Kidney glomerular epithelial cell (primary cell): ENCODE data around the gene AOPEP.
A peak's percentile ranks its signal among the peaks of the same experiment; 100 is the strongest.

Source experiments
- DNase-seq: peaks from one replicate; lab custom pipeline; 2025; lab: John Stamatoyannopoulos, UW

The AOPEP gene

DNA sequence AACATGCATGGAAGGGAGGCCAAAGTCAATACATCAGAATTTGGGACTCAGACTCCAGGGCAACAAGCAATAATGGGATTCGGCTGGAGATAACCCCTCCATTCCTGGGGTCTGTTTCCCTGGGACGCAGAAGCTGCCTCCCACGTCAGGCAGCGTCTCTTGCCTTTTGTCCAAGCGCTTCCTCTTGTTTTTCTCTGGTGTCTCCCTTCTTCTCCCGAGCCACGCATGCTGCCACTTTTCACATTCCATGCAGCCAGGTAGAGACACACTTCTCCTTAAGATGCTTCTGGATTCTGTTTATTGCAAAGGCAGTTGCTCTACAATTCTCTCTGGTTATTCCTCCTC is 267.3 kb downstream of the AOPEP start:
- no peak for DNase-seq

DNA sequence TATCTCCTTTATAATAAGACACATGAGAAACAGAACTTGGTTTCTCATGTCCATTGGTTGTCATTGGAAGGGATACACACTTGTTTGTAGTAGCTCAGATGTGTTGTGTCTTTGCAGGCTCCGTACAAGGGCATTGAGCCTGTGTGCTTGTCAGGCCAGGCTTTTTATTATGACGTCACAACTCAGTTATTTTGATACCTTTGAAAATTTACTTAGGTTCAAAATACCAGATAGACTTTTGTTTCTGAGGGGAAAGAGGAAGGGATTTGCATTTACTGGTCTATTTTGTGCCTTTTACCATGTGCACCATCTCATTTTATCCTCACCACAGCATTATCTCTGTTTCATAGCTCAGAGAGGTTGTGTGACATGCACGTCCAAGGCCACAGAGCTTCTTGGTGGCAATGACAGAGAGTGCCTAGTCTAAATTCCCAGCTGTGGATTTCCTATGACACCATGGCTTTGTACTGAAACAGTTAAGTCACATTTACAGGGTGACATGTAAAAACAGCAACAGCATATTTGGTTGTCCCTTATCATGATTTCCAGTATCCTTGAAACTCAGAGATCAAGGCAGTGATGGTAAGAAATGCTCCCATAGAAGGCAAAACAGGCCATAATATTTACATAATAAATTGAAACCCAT is 268.7 kb downstream of the AOPEP start:
- no peak for DNase-seq

DNA sequence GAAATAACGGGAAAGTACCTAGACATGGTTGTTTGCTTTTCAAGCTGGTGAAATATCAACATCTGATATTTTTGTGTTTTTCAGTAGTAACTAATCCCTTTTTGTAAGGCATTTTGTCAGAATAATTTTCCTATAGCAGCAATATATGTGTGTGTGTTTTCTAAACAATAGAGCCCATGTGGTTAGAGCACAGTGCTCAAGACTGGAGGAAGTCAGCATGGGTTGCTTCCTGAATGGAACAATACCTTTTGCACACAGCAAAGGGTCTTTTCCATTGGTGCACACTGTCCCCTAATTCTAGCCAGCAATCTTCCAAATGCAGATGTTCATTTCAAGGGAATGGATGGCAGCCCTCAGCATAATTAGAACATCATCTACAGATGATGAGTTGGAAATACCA is 270.1 kb downstream of the AOPEP start:
- DNase-seq, result no peak

DNA sequence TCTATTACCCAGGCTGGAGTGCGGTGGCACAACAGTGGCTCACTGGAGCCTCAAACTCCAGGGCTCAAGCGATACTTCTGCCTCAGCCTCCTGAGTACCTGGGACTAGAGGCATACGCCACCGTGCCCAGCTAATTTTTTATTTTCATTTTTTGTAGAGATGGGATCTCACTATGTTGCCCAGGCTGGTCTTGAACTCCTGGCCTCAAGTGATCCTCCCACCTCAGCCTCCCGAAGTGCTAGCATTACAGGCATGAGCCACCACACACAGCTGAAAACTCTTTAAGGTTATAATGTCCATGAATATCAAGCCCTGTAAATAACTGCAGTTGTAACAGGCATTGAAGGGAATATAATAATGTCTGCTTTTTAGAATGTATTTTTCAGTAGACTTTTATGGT is 271.2 kb downstream of the AOPEP start:
- no peak for DNase-seq

DNA sequence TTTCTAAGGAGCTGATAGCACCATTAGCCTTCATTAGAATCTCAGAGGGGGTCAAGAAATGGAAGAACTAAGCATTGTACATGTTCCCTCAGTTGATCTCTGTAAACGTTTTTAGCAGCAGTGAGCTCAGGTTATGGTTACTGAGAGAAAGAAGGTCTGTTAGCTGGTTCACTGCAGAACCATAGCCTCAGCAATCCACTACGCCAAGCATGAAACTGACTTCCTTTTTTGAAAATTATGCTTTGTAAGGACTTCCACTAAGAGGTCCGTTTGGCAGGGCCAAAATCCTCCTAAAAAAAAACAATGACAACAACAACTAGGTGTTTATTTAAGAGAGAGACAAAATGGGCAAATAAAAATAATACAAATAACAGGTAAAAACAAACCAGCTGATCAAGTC is 273.3 kb downstream of the AOPEP start:
- DNase-seq, result no peak

DNA sequence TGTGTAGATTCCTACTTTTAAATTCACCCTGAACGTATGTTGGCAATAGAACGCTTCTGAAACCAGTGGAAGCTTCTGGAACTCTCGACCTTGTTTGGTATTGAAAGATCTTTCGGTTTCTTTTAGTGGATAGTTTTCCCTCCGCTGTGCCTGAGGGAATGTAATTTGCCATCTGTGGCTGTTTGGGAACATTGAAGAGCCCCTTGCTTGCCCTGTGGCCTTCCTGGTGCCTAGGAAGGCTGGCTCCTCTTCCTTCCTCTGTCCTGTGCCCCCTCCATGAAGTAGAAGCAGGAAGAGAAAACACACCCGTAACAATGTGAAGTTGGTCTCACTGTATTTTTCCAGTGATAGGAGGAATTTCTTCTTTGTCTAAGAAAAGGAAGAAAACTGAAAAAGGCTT is 274.3 kb downstream of the AOPEP start:
- DNase-seq, result no peak

DNA sequence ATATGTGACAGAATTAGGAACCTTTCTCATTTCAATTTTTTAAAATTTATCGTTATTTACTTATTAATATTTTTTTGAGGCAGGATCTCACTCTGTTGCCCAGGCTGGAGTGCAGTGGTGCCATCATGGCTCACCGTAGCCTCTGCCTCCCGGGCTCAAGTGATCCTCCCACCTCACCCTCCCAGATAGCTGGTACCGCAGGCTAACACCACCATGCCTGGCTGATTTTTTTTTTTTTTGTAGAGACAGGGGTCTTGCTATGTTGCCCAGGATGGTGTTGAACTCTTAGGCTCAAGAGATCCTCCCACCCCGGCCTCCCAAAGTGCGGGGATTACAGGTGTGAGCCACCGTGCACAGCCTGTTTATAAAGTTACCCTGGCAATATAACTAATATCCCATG is 275.2 kb downstream of the AOPEP start:
- DNase-seq, result no peak

DNA sequence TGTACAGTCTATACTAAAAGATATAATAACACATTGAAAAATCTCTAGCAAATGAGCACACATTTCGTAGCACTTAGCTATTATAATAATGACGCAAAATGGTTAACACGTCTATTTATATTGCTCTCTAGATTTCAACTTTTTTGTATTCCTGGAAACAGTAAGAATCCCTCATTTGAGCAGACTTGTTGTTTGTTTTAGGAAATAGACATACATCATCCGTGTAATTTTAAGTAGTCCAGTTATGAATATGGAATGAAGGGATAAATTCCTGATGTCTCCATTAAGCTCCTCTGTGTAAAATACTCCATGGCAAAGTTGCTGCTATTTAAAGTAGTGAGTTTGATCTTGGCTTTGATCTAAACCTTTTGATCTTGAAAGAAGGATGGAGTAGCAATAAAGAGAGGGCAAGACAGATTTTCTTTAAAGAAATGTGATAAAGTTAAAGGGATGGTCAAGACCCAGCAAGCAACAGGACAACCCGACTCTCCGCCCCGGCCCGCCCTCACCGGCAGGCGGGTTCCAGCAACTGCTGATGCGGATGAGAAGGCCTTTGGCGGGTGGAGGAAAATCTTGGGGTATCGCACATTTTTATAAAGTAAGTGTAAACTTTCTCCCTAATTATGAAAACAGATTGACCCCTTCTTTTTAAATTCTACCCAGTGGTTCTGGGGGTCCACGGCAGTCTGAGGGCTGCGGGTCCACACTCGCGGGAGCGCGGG is 277.4 kb downstream of the AOPEP start:
- DNase-seq, result peak; percentile 36

DNA sequence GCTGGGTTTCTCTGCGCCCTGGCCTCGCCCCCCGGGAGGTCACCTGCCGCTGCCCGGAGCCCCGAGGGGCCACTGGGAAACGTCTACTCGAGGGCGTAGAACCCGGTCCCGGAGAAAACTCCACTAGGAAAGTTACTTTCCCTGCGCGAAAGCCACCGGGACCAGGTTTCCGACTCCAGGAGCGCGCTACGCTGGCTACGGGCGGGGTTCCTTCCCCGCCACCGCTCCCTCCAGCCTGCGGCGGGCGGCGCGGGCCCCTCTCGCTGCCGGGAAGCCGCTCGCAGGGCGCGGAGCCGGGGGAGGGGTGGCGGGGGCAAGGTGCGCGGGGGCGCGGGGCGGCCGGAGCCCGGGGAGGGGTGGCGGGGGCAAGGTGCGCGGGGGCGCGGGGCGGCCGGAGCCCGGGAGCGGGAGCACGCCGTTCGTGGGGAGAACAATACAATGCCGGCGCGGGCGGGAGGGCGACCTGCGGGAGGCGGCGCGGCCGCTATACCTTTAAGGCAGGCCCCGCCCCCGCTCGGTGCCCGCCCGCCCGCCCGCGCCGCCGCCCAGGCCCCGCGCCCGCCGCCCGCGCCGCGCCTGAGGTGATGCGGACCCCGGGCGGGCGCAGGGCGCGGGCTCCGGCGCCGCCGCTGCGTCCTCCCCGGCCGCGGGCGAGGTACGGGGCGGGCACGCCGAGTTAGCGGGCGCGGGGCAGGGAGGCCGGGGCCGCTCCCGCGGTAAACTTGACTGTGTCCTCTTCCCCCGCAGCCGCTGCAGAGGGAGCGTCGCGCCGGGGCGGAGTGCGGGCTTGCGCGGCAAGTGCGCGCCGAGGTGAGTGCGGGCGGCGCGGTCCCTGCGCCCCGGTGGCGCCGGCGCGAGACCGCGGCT is 278.1 kb downstream of the AOPEP start:
- peak; percentile 31 for DNase-seq

DNA sequence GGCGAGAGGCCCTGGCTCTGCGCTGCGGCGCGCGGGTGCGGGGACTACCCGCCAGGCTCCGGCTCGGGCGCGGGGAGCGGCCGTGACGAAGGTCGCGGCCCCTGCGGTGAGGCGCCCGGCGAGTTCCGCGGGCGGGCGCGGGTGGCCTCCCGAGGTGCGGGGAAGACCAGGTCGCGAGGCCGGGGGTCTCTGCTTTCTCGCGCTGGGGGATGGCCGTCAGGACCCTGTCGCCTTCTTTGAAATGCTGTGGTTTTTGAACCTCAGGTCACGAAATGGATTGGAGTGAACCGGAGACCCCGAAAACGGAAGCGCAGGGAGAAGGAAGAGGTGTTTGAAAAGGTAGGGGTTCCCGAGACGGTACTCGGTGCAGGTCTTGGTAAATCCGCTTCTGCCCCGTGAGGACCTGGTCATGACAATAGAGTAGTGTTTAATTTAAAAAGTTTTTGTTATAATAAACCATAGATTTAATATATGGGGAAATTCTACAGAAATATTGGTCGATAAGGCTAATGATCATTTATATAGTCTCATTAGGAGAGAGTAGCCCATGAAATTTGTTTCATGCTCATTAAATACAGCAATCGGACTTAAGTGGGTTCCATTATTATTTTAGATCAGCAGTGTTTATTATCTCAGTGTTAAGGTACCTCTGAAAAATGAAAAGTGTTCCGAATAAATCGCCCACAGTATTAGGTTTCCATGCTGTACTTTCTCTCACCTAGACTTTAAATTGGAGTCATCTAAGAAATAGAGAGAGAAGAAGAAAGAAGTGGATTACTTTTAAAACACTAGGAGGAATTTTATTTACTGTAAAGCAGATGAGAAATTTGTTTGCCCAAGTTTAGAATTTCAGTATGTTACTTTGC is 279.0 kb downstream of the AOPEP start:
- DNase-seq, result peak; percentile 31

DNA sequence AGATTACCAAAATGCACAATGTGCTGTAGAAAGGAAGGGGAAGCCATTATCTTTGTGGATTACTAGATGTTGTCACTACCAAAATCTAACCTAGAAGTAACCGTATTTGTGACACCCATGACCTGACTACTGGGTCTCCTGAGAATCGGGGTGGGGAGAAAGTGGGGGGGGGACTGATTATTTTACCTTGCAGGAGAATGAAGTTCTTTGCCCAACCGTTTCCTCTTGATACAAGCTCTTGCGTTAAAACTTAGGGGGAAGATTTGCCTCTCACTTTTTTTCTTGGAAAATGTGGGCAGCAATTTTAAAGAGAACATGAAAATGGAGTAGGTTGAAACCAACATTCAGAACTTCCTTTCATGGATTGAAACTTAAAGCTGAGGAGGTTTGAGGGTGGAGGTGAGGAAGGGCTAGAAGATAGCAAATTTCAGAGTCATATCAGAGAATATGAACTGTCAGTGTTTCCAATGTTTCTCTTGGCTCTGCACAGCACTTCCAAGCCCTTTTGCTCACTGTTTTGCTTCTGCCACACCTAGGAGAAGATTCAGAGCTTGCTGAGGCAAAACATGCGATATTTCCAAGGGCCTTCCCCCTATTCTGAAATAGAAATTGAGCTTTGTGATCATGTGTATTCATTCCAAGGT is 280.8 kb downstream of the AOPEP start:
- peak; percentile 71 for DNase-seq

DNA sequence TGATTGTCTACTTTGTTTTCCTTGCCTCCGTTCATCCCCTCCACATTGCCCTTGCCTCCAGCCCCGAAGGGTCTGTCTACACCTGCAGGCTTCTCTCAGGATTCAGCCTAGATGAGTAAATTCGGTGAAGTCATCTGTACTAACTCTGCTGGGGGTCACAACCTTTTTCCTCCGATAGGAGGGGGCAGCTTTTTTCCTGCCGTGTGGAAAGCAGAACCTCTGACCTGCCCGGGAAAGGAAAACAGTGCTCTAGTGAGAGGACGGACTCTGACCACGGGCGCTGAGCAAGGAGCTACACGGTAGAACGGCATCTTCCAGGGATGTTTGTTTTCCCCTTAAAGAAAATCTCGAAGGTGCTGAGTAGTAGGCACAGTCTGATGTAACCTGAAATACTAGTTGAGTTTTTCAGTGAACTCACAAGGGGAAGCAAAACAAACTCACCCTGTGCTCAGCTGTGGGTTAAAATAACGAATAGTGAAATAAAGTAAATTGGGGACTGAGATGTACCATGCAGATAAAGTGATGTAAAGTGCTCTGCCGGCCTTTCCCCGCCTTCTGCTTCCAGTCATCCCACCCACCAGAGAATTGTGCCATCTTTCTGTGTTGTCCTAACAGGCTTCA is 281.8 kb downstream of the AOPEP start:
- DNase-seq, result peak; percentile 80

DNA sequence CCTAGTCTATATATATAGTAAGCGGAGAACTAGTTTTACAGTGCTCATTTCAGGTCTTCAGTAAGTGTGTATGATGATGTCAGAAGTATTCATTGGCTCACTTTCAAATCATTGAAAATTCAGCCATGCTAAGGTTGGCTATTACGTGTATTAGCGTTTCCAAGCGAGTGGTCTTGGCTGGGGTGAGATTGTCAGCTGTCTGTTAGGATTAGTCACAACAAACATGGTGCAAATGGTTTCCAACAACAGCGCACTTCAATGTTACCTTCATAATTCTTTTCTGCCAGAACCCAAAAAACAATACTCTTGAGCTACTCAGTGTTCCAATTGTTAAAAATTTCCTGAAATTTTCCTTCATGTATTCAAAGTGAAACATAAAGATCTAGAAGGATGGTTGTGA is 283.0 kb downstream of the AOPEP start:
- peak; percentile 86 for DNase-seq

DNA sequence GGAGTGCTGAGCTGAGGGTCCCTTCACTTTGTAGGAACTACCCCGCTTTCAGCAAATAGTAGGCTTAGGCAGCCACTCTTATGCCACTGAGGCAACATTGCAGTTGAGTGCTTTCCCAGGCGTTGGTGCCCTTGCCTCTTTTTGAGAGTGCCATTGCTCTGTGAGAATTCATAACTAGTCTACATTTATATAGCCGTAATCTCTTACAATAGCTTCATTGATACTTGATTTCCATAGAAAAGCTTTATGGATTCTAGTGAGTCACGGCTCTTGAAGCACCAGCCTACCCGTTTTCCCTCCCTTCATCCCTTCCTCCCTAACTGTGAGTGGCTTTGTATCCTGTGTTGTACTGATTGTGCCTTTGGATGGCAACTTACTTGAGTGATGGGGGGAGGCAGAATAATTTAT is 283.9 kb downstream of the AOPEP start:
- peak; percentile 18 for DNase-seq

DNA sequence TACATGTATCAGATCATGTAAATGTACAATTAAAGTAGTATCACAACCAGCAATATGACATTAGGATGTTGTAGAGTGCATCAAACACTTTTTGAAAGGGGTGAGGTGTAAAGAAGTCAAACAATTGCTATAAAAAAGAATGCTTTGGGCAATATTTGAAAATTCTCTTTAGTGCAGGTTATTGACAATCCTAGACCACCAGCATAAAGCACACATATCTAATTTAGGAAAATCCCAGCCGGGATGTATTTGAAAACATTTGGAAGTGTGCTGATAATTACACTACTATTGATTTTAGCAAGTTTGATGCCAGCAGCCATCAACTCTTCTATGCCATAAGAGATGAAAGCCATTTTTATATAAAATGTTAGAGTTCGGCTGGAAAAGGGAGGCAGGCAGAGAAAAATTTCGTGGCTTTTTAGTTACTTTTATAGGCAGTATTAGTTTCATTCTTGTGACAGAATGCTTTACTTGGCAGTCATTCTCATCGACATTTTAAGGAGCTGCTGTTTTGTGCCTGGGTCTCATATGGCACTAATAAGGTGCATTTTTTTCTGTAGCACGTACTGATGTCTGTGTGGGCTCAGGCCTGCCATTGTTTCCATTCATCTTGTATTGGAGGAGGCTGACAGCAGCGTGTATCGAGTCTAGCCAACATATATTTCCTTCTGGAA is 285.7 kb downstream of the AOPEP start:
- no peak for DNase-seq

DNA sequence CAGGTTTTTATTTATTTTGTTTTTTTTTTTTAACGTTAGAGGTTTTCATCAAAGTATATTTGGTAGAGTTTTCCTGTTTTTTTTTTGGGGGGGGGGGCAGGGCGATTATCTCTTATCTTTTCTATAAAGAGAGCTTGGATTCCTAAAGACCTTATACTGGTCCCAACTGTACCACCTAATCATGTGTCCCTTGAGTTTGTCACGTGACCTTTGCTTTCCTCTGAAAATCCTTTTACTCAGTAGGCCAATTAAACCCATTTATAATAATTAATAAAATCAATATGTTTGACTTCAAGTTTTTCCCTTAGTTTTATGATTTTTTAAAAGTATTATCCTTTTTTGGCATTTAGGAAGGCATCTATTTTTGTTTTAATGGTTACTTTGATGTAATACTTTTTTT is 286.4 kb downstream of the AOPEP start:
- no peak for DNase-seq

DNA sequence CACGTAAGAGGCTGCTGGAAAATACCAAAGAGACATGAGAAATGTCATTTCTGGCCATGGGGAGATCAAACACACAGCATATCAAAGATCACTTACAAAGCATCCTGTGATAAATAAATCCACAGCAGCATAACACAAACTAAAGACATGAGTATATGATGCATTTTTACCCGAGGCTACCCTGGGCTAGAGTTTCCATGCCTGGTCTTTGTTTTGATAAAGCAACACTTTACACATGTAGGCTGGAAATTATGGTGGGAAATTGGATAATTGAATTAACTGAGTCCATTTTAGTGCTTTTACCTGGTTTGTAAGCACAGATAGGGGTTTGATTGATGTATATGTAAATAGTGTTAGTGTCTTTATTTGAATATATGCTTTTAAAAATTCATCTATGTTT is 288.4 kb downstream of the AOPEP start:
- DNase-seq, result no peak

DNA sequence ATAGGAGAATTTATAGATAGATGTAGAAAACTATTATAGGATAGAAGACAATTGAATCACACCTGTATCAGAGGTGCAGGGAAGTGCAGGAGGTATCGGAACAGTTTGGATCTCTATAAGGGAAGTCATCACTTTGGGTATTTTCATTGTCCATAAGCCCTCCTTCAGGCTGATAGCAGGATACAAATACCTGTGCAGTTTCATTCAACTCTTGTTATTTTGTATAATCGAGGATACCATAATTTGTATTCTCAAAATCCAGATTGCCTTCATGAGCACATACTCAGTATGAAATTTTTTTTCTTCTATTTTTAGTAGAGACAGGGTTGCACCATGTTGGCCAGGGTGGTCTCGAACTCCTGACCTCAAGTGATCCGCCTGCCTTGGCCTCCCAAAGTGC is 289.1 kb downstream of the AOPEP start:
- DNase-seq, result no peak

DNA sequence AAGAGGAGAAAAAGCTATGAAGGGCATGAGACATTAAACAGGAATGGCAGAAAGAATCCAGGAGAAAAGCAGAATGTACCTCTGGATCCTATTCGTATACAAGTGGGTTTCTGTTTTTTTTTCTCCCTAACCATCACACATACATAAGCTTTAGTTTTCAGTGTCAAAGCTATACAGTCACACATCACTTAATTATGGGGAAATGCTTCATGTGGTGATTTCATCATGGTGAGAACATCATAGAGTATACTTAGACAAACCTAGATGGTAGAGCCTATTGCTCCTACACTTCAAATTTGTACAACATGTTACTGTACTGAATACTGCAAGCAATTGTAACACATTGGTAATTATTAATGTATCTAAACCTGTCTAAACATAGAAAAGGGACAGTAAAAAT is 290.6 kb downstream of the AOPEP start:
- no peak for DNase-seq

DNA sequence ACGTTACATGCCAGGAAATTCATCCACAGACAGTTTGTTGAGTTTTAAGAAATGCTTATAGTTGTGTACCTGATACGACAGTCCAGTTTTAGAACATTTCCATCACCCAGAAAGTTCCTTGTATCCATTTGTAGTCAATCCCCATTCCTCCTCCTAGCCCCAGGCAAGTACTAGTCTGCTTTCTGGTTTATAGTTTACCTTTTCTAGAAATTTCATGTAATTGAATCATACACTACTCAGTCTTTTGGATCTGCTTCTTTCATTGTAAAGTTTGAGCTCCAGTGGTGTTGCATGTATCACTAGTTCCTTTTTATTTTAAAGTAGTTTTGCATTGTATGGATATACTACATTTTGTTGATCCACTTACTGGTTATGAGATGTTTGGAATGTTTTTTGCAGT is 291.2 kb downstream of the AOPEP start:
- DNase-seq, result no peak
